Measurements from ENCODE around the gene CDH22. TPM values are rescaled to one million over a fixed set of nuclear protein-coding genes. Genes with fewer than 3 reads are reported as not detected.

Gene CDH22
- total RNA-seq, 6 experiments from 2014 or later, result not detected

- ATAC-seq, result peak in 1 of 4 donors; percentile 19
- H3K27me3 ChIP-seq, result no peaks in the 10 kb centered on the region
- no peaks in the 10 kb centered on the region for H3K4me1 ChIP-seq
- intact Hi-C loops (cut with DNase I), result no loop called here
- H3K36me3 ChIP-seq, result no peaks in the 10 kb centered on the region
- no peaks in the 10 kb centered on the region for H3K9me3 ChIP-seq
- no peak for DNase-seq
- H3K27ac ChIP-seq, result no peak overlapping the region
- no CpG with 5 or more reads among the region's 2 CpGs for WGBS (ENCODE audit: insufficient coverage, low coverage, low lambda C conversion rate, missing lambda C conversion rate)
- TF ChIP-seq CTCF (IDR thresholded peaks at IDR 0.05) (no peak), POLR2A (IDR thresholded peaks at IDR 0.05) (no peak)
- no peak overlapping the region for H3K4me3 ChIP-seq
These were observed 35.7 kb upstream of the CDH22 start for GRCh38 chr20:46343975-46344357.

DNA sequence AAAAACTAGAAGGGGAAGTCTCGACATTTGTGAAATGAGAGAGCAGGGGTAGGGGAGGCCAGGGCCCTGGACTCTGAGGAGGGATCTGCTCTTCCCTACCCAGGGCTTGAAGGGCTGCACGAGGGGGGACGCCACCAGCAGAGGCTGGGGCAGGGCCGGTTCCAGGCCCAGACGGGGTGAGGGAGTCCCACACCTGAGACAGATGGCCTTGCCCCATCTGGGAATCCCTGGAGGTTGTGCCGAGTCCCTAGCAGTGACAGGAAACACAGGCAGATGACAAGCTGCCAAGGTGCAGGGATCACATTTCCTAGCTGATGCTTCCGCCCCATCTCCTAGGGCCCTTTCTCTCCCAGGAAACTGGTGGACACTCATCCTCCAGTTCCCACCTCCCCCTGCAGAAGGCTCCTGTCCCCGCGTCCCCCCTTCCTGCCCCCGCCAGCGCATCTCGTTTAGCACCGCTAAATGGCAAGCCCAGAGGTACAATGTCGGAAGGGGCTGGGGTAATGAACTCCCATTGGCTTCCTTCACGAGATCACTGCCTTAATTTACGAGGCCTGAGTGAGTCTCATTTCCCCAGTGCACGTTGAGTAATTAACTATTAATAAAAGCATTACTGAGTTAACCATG is 35.2 kb upstream of the CDH22 start:
- Histone ChIP-seq H3K4me3 (no peak overlapping the region), H3K27ac (no peak overlapping the region), H3K9me3 (no peaks in the 10 kb centered on the region), H3K27me3 (no peaks in the 10 kb centered on the region), H3K4me1 (no peaks in the 10 kb centered on the region), H3K36me3 (no peaks in the 10 kb centered on the region)
- DNase-seq (no peak), ATAC-seq (peak; percentile 10 to 49 (median 28))
- TF ChIP-seq CTCF (IDR thresholded peaks at IDR 0.05) (no peak), POLR2A (IDR thresholded peaks at IDR 0.05) (no peak)
- intact Hi-C loops (cut with DNase I), result no loop called here
- 3% methylated on average over 10 of the region's 17 CpGs for WGBS (ENCODE audit: insufficient coverage, low coverage, low lambda C conversion rate, missing lambda C conversion rate)

DNA sequence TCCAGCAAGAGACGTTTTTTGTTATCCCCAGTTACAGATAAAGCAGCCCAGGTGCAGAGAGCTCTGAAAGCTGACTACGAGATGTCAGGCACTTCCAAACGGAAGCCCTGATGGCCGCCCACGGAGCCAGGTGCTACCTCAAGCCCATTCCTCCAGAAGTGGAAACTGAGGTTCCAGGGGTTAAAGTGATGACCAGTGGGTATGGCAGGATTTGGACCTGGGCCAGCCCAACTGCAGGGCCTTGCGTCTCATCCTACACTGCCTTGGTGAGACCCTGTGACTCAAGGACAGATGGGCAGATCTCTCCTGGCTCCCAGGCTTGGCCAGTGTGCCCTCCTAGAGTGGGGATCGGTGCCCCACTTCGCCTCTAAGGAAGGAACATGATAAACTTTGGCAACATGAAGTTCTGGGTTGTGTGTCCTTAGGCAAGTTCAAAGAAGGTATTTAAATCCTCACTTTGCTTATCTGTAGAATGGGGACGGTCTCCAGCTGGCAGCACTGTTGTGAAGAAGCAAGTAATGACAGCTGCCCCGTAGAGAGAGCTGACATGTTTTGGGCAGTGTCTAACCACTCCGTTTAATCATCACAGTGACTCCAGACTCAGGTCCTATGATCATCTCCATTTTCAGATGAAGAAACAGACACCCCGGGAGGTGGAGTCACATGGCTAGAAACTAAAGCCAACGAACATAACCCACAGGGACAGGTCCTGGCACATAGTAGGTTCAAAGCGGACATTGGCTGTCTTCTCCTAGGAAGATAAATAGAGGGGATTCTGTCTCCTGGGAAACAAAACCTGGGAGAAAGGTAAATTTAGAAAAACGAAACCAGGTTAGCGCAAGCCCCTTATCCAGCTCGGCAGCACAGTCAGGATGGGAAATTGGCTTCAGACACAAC is 34.4 kb upstream of the CDH22 start:
- ATAC-seq (no peak), DNase-seq (no peak)
- H3K27ac ChIP-seq, result no peak overlapping the region
- intact Hi-C loops (cut with DNase I), result no loop called here
- TF ChIP-seq CTCF (IDR thresholded peaks at IDR 0.05), result no peak
- TF ChIP-seq POLR2A (IDR thresholded peaks at IDR 0.05), result no peak
- 39% methylated on average over 10 of the region's 17 CpGs for WGBS (ENCODE audit: insufficient coverage, low coverage, low lambda C conversion rate, missing lambda C conversion rate)
- no peaks in the 10 kb centered on the region for H3K36me3 ChIP-seq
- no peaks in the 10 kb centered on the region for H3K9me3 ChIP-seq
- H3K4me3 ChIP-seq, result no peak overlapping the region
- H3K4me1 ChIP-seq, result no peaks in the 10 kb centered on the region
- H3K27me3 ChIP-seq, result no peaks in the 10 kb centered on the region

DNA sequence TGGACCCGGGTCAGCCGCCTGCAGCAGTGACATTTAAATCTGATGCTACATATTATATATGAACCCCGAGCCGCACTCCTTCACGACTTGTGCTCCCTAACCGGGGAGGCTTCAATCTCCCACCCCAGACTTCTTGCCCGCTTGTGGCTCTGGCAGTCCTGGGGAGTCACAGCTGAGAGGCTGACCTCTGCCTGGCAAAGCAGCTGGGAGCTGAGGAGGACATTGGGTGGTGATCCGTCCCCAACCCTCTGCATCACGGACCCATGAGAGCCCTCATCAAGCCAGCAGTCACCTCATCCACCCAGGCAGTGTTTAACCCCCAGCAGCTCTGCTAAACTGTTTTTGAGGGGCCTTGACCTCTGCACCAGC is 33.7 kb upstream of the CDH22 start:
- intact Hi-C loops (cut with DNase I), result no loop called here
- no peak overlapping the region for H3K27ac ChIP-seq
- no peak for DNase-seq
- H3K4me1 ChIP-seq, result no peaks in the 10 kb centered on the region
- 56% methylated on average over 7 of the region's 9 CpGs for WGBS (ENCODE audit: insufficient coverage, low coverage, low lambda C conversion rate, missing lambda C conversion rate)
- H3K36me3 ChIP-seq, result no peaks in the 10 kb centered on the region
- H3K27me3 ChIP-seq, result no peaks in the 10 kb centered on the region
- no peaks in the 10 kb centered on the region for H3K9me3 ChIP-seq
- ATAC-seq, result no peak
- no peak overlapping the region for H3K4me3 ChIP-seq
- no peak for TF ChIP-seq CTCF (IDR thresholded peaks at IDR 0.05)
- TF ChIP-seq POLR2A (IDR thresholded peaks at IDR 0.05), result no peak

Measured in right lobe of liver (tissue), 6 donors.